BLaER1 (cell line): ENCODE measurements around the gene SEMA4A.
A peak's percentile ranks its signal among the peaks of the same experiment; 100 is the strongest.

Experiments used
- H3K27ac ChIP-seq: shearing (Covaris generic); formaldehyde crosslinking; 2 replicates; pipeline ENCODE4 v1.8.1; 2022
- H3K27me3 ChIP-seq: shearing (Covaris generic); formaldehyde crosslinking; 2 replicates; pipeline ENCODE4 v1.8.1; 2022
- H3K36me3 ChIP-seq: shearing (Covaris generic); formaldehyde crosslinking; 2 replicates; pipeline ENCODE4 v1.8.1; 2022
- H3K4me1 ChIP-seq: shearing (Covaris generic); formaldehyde crosslinking; 2 replicates; pipeline ENCODE4 v1.8.1; 2022
- H3K4me2 ChIP-seq: shearing (Covaris generic); formaldehyde crosslinking; 2 replicates; pipeline ENCODE4 v1.8.1; 2022
- H3K4me3 ChIP-seq: shearing (Covaris generic); formaldehyde crosslinking; 2 replicates; pipeline ENCODE4 v1.8.1; 2022
- H3K9ac ChIP-seq: shearing (Covaris generic); formaldehyde crosslinking; 2 replicates; pipeline ENCODE4 v1.8.1; 2022
- H3K9me3 ChIP-seq: shearing (Covaris generic); formaldehyde crosslinking; 2 replicates; pipeline ENCODE4 v1.8.1; 2022
- H4K20me1 ChIP-seq: shearing (Covaris generic); formaldehyde crosslinking; 2 replicates; pipeline ENCODE4 v1.8.1; 2022
- Cebpa-rat ChIP-seq: shearing (Covaris generic); IDR thresholded peaks from 2 replicates; pipeline ENCODE4 v1.8.1; 2022

SEMA4A gene

DNA sequence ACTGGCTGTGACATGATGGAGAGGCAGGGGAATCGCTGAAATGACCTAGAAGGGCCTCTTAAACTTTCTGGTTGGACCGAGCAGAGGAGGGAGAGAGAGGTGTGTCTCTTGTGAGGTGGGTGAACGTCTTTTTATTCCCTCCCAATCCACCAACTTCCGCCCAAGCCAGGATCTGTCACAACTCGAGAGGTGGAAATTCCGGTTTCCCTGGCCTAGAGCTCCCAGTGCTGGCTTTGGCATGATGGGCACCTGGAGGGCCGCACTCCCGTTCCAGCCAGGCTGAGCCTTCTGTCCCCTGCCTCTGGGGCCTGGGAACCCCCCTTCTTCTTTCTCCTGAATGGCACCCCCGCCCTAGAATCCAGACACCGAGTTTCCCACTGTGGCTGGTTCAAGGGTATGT, at the start of gene SEMA4A:
TSS of gene SEMA4A (plus strand) at position 224 of the 400 bp plus-strand sequence. CDS start 994 bp downstream, outside the sequence.
- H3K4me1 ChIP-seq: peaks cover 98% of the 10 kb centered on the region
- H3K4me2 ChIP-seq: peak within 1 kb of the TSS; percentile 86
- peak within 1 kb of the TSS; percentile 68 for H3K9ac ChIP-seq
- no peaks in the 10 kb centered on the region for H3K27me3 ChIP-seq
- H3K9me3 ChIP-seq: no peaks in the 10 kb centered on the region
- H3K27ac ChIP-seq: peak within 1 kb of the TSS; percentile 77
- peak within 1 kb of the TSS; percentile 62 for H3K4me3 ChIP-seq
- no peak for TF ChIP-seq Cebpa-rat
- H4K20me1 ChIP-seq: no peaks in the 10 kb centered on the region
- H3K36me3 ChIP-seq: no peaks in the 10 kb centered on the region

DNA sequence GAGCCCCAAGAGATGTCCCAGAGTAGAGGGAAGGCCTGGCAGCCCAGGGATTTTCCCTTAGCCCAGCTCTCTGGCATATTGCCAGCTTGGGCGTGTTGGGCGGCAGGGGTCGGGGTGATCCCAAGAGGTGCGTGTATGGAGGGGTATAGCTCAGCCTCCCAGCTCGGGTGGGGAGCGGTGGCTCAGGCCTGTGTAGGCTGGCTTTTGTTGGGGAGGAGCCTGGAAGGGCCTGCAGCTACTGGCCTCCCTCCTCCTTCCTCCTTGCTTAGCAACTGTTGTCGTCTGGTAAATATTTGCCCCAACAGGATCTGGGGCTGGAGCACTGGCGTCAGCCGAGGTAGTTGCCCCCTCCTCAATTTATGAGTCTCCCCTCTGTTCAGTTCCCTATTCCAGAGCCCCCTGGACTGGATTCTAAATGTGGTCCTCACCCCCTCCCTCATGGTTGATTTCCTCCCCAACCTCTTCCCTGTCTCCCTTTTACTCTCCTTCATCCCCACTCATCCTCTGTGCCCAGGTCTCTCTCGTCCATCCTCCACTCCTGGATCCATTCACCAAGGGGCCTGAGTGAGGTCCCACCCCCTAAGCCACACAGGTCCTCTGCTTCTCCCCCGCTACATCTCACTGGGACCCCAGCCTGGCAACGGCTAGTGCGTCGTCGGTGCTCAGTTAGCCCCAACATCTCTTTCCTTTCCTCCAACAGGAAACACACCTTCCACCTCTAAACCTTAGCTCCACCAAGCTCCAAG, 49.1 kb upstream of the SEMA4A start:
- 0 out of 2 replicates have a peak, but pooled peaks cover 3% of the 10 kb centered on the region for H3K27me3 ChIP-seq
- H3K36me3 ChIP-seq: no peaks in the 10 kb centered on the region
- peaks cover 18% of the 10 kb centered on the region for H4K20me1 ChIP-seq
- no peaks in the 10 kb centered on the region for H3K9me3 ChIP-seq
- TF ChIP-seq Cebpa-rat: no peak
- peaks cover 54% of the 10 kb centered on the region for H3K4me1 ChIP-seq
- no peak overlapping the region for H3K9ac ChIP-seq
- peak overlapping the region; percentile 90 for H3K4me2 ChIP-seq
- no peak overlapping the region for H3K4me3 ChIP-seq
- no peak overlapping the region for H3K27ac ChIP-seq

- Histone ChIP-seq H3K9me3 (no peaks in the 10 kb centered on the region), H3K36me3 (no peaks in the 10 kb centered on the region), H4K20me1 (peaks cover 11% of the 10 kb centered on the region), H3K4me3 (peak overlapping the region; percentile 66), H3K27ac (peak overlapping the region; percentile 66; the same call in 1 of the 2 replicates), H3K27me3 (no peaks in the 10 kb centered on the region), H3K4me1 (peaks cover 54% of the 10 kb centered on the region), H3K4me2 (peak overlapping the region; percentile 90), H3K9ac (peak overlapping the region; percentile 70)
- TF ChIP-seq Cebpa-rat: no peak
Measured at GRCh38 chr1:156104861-156105832, 48.2 kb upstream of the SEMA4A start.

DNA sequence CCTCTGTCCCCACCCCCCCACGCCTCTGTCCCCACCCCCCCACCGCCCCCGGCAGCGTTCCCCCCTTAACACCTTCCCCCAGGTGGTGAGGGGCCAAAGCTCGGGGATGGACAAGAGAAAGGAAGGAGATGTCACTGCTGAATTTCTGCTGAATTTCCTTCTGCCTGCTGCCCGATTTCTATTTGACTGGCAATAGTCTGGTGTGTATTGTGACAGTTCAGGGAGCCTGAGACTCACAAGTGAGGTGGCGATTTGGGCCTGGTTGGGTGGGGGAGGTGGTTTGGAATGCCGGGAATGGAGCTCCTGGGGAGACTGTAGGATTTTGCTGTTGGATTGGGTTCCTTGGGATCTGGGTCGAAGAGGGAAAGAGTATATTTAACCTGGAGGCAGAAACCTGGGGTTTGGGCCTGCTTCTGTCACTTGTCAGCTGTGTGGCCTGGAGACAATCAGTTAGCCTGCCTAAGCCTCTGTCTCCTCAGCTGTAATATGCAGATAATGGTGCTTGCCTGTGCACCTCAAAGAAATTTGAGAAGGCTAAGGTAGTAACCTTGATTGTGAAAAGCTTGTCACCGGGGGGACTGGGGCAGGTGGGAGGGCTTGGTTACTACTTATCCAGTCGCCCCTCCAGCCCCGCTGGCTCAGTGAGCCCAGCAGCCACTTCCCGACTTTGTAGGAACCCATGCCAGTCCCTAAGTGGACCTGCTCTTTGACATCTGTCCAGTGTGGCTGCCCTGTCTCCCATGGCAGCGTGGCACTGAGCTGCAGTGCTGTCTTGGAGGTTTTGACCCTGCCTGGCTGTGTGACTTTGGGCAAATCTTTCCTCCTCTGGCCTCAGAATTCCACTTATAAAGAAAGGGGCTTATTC, 46.5 kb upstream of the SEMA4A start:
- Histone ChIP-seq H3K9ac (no peak overlapping the region), H3K36me3 (no peaks in the 10 kb centered on the region), H3K4me2 (peak overlapping the region; percentile 90; the same call in 1 of the 2 replicates), H3K27ac (no peak overlapping the region), H3K4me1 (peaks cover 51% of the 10 kb centered on the region), H3K27me3 (peaks cover 4% of the 10 kb centered on the region), H3K4me3 (no peak overlapping the region), H3K9me3 (no peaks in the 10 kb centered on the region), H4K20me1 (peaks cover 4% of the 10 kb centered on the region; the same call in 1 of the 2 replicates)
- no peak for TF ChIP-seq Cebpa-rat

GRCh38 chr1:156108057-156108456, 45.3 kb upstream of the SEMA4A start:
- Histone ChIP-seq H3K4me2 (no peak overlapping the region), H3K9me3 (no peaks in the 10 kb centered on the region), H3K4me1 (peaks cover 39% of the 10 kb centered on the region)

DNA sequence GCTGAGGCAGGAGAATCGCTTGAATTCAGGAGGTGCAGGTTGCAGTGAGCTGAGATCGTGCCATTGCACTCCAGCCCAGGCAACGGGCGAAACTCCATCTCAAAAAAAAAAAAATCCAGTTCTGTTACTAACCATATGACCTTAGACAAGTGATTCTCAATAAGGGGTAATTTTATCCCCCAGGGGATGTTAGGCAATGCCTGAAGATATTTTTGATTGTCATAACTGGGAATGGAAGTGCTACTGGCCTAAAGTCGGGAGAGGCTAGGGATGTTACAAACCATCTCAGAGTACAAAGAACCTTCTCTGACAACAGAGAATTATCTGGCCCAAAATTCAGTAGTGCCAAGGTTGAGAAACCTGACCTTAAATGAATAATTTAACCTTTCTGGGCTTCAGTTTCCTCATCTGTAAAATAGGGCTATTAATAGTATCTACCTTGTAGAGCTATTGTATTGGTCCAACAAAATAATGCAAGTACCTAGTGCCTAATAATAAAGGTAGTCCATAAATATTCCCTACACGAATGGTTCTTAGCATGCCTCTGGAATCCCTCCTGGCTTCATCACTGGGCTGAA, 44.6 kb upstream of the SEMA4A start:
- H3K4me1 ChIP-seq: peaks cover 32% of the 10 kb centered on the region

More at GRCh38 chr1:156108057-156108456, 45.3 kb upstream of the SEMA4A start:
- Histone ChIP-seq H3K27me3 (peaks cover 16% of the 10 kb centered on the region), H3K4me3 (no peak overlapping the region), H3K36me3 (no peaks in the 10 kb centered on the region), H4K20me1 (peaks cover 13% of the 10 kb centered on the region; the same call in 1 of the 2 replicates), H3K9ac (no peak overlapping the region), H3K27ac (no peak overlapping the region)
- TF ChIP-seq Cebpa-rat: no peak

DNA sequence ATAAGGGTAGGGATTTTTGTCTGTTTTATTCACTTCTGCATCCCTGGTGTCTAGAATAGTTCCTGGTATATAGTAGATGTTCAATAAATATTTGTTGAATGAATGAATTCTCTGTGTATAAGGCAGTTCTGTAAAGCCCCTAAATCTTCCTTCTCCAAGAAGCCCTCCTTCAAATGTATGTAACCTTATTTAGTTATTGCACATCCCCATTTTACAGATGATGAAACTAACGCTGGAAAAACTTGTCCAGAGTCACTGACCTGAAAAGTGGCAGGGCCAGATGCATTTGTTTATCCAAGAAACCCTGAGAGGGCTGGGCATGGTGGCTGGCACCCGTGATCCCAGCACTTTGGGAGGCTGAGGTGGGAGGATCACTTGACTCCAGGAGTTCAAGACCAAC, 43.1 kb upstream of the SEMA4A start:
- peaks cover 35% of the 10 kb centered on the region for H4K20me1 ChIP-seq
- H3K9ac ChIP-seq: no peak overlapping the region
- no peaks in the 10 kb centered on the region for H3K36me3 ChIP-seq
- TF ChIP-seq Cebpa-rat: no peak
- no peak overlapping the region for H3K27ac ChIP-seq
- H3K4me1 ChIP-seq: peaks cover 23% of the 10 kb centered on the region
- H3K4me3 ChIP-seq: no peak overlapping the region
- H3K27me3 ChIP-seq: peaks cover 38% of the 10 kb centered on the region
- H3K9me3 ChIP-seq: no peaks in the 10 kb centered on the region
- no peak overlapping the region for H3K4me2 ChIP-seq

More for the DNA sequence above, 44.6 kb upstream of the SEMA4A start:
- TF ChIP-seq Cebpa-rat: no peak
- H3K4me2 ChIP-seq: no peak overlapping the region
- peaks cover 20% of the 10 kb centered on the region for H4K20me1 ChIP-seq
- no peak overlapping the region for H3K4me3 ChIP-seq
- H3K9ac ChIP-seq: no peak overlapping the region
- H3K27me3 ChIP-seq: peaks cover 23% of the 10 kb centered on the region
- no peaks in the 10 kb centered on the region for H3K36me3 ChIP-seq
- H3K9me3 ChIP-seq: no peaks in the 10 kb centered on the region
- H3K27ac ChIP-seq: no peak overlapping the region

DNA sequence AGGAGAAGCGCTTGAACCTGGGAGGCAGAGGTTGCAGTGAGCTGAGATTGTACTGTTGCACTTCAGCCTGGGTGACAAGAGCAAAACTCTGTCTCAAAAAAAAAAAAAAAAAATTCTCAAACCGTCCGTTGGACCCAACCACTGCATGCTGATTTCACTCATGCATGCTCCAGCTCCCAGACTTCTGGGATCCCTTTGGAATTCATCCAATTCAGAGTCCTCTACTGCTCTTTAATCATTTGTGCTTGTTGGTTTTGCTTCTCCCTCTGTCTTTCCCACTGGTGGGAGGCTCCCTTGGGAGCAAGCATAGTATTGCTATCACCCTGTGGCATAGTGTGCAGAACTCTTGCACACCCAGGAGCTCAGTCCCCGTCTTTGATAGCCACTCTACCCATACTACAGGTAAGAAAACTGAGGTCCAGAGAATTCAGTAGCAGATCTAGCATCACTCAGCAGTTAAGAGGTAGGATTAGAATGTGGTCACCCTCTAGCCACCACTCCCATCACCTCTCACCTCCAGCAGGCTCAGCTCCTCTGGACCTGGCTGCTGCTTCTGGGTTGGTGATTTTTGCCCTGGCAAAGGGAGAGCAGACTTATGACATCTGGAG, 41.9 kb upstream of the SEMA4A start:
- Histone ChIP-seq H3K4me2 (no peak overlapping the region), H3K4me1 (peaks cover 19% of the 10 kb centered on the region), H4K20me1 (peaks cover 42% of the 10 kb centered on the region), H3K36me3 (no peaks in the 10 kb centered on the region), H3K27me3 (peaks cover 50% of the 10 kb centered on the region), H3K4me3 (no peak overlapping the region), H3K9me3 (no peaks in the 10 kb centered on the region), H3K9ac (no peak overlapping the region), H3K27ac (no peak overlapping the region)
- no peak for TF ChIP-seq Cebpa-rat
